GM12874 (cell line): Measurements from ENCODE around the gene ADRA2B.

Source experiments
- TF ChIP-seq, protein P1 (sequence below): IDR thresholded peaks from 2 replicates; pipeline ENCODE4 v1.5.1; 2011; ENCODE audit warnings: low read depth, mild to moderate bottlenecking, control low read depth, low read length, moderate library complexity; ENCODE audit not compliant: insufficient read depth

The ADRA2B gene

GRCh38 chr2:96143231-96143847, 27.0 kb upstream of the ADRA2B start:
- TF ChIP-seq, protein P1, sequence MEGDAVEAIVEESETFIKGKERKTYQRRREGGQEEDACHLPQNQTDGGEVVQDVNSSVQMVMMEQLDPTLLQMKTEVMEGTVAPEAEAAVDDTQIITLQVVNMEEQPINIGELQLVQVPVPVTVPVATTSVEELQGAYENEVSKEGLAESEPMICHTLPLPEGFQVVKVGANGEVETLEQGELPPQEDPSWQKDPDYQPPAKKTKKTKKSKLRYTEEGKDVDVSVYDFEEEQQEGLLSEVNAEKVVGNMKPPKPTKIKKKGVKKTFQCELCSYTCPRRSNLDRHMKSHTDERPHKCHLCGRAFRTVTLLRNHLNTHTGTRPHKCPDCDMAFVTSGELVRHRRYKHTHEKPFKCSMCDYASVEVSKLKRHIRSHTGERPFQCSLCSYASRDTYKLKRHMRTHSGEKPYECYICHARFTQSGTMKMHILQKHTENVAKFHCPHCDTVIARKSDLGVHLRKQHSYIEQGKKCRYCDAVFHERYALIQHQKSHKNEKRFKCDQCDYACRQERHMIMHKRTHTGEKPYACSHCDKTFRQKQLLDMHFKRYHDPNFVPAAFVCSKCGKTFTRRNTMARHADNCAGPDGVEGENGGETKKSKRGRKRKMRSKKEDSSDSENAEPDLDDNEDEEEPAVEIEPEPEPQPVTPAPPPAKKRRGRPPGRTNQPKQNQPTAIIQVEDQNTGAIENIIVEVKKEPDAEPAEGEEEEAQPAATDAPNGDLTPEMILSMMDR: no peak

- TF ChIP-seq, protein P1: peak; percentile 69
Measured at GRCh38 chr2:96142217-96143113, 26.1 kb upstream of the ADRA2B start.

GRCh38 chr2:96140941-96141623, 24.7 kb upstream of the ADRA2B start:
- TF ChIP-seq, protein P1: no peak

DNA sequence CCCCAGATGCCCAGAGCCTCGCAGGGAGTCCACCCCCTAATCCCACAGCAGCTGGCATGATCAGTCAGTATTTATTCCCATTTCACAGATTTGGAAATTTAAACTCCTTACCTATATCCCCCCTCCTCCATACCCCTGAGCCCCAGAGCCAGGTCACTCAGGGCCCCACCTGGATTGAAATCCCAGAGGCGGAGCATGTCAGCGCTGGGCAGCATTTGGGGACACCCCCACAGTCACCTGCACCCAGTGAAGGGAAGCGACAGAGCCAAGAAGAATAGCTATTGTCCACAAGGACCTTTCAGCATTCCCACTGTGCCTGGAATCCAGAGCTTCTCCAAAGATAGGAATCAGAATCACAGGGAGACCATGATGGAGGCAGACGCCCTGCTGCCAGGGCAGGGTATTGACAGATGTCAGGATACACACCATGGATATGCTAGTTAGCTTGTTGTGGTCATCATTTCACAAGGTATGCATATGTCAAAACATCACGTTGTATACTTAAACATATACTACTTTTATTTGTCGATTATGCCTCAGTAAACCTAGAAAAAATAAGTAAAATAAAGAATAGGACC, 22.9 kb upstream of the ADRA2B start:
- TF ChIP-seq, protein P1: no peak

GRCh38 chr2:96138179-96139145, 22.1 kb upstream of the ADRA2B start, which contains the start of gene ASTL:
ASTL (minus strand) TSS chr2:96138502; CDS start chr2:96138436, 66 bp downstream.
- TF ChIP-seq, protein P1: peak; percentile 69

DNA sequence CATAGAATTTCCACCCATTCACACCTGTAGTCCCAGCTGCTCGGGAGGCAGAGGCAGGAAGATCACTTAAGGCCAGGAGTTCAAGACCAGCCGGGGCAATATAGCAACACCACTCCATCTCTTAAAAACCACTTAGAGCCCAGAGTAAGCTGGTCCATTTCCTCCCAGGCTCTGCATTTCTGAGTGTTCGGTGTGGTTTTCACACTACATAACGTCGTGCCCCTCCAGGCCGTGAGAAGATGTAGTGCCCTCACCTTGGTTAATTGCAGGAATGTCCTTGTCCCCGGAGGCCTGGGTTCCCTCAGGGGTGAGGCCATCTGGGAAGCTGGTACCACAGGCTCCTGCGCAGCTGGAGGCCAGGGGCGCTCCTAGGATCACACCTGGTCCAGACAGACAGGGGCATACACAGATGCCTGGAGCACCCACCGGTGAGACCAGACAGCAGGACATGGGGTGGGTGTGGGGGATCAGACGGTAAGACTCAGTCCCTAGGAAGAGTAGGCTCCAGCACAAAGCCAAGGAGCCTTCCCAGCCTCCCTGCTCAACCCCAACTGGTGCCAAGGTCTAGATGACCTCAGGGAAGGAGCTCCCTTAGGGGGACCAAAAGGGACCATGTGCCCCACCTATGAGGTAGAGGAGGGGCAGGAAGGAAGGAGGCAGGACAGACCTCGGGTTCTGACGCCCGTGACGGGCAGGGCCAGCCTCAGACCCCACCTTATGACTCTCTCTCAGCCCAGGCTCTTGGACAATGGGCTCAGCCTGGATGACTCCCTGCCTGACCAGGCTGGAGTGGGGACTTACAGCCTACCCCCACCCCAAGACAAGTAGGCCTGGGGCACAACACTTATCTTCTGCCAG, 21.2 kb upstream of the ADRA2B start:
- TF ChIP-seq, protein P1: no peak
